Heart left ventricle (tissue), 16 donors: ENCODE measurements around the gene ISM1. TPM values are rescaled to one million over a fixed set of nuclear protein-coding genes. Genes with fewer than 3 reads are reported as not detected.

Source experiments
- ATAC-seq, 4 donors: fragments of 200-7000 bp; cut with Tn5 transposase; one replicate each; pipeline ENCODE4 v1.9.1; 2020 to 2022; ENCODE audit warnings: moderate library complexity in 4 of 4, mild to moderate bottlenecking in 3 of 4, moderate number of reproducible peaks in 1 of 4
- DNase-seq, 5 donors: peaks; one replicate each; pipeline ENCODE4 v3.0.0-alpha.2; 2020
- H3K27ac ChIP-seq, 12 donors: fragments of 200-600 bp; sonication (generic) in 4 of 12; one replicate each; pipeline versions ENCODE4 v1.5.0 to v1.8.0; 2016 to 2022; ENCODE audit warnings: mild to moderate bottlenecking in 2 of 12
- H3K27me3 ChIP-seq, 9 donors: fragments of 200-600 bp; sonication (generic) in 2 of 9; one replicate each; pipeline versions ENCODE4 v1.5.1 to v1.8.0; 2016 to 2022; ENCODE audit warnings: mild to moderate bottlenecking in 3 of 9
- H3K36me3 ChIP-seq, 9 donors: fragments of 200-600 bp; sonication (generic) in 2 of 9; one replicate each; pipeline versions ENCODE4 v1.5.0 to v1.8.0; 2018 to 2022; ENCODE audit warnings: mild to moderate bottlenecking in 2 of 9
- H3K4me1 ChIP-seq, 12 donors: fragments of 200-600 bp; sonication (generic) in 4 of 12; one replicate each; pipeline versions ENCODE4 v1.5.0 to v1.8.0; 2016 to 2022; ENCODE audit warnings: mild to moderate bottlenecking in 3 of 12
- H3K4me3 ChIP-seq, 12 donors: fragments of 200-600 bp; sonication (generic) in 4 of 12; one replicate each; pipeline versions ENCODE4 v1.5.0 to v1.8.0; 2017 to 2022; ENCODE audit warnings: mild to moderate bottlenecking in 9 of 12, moderate library complexity in 4 of 12
- H3K9me3 ChIP-seq, 12 donors: fragments of 200-600 bp; sonication (generic) in 4 of 12; one replicate each; pipeline versions ENCODE4 v1.5.0 to v1.8.0; 2016 to 2022; ENCODE audit warnings: mild to moderate bottlenecking in 1 of 12
- CTCF ChIP-seq, 12 donors: fragments of 200-600 bp; sonication (generic) in 4 of 12; IDR thresholded peaks; one replicate each; pipeline versions ENCODE4 v1.5.0 to v1.8.0; 2018 to 2022; ENCODE audit warnings: antibody characterized with exemption in 12 of 12, mild to moderate bottlenecking in 5 of 12
- POLR2A ChIP-seq, 2 donors: fragments of 450-650 bp; IDR thresholded peaks; one replicate each; pipeline ENCODE4 v1.6.1; 2017; ENCODE audit warnings: antibody characterized with exemption in 2 of 2, mild to moderate bottlenecking in 2 of 2, moderate library complexity in 2 of 2
- WGBS, 4 donors: extraction: QIAGEN DNeasy Blood & Tissue Kit in 2 of 4; methylation state at CpG; one replicate each; pipeline versions ENCODE4 v1.1.5 to v1.1.7; 2013 to 2018; 5-methylcytosine and 5-hydroxymethylcytosine counted together
- intact Hi-C, 10 donors: fragments of 100-400 bp; cut with DNase I; formaldehyde crosslinking; loops; one replicate each; pipeline versions ENCODE4 v1.11.1 to v1.14.2; 2022
- polyA plus RNA-seq, 2 donors: library from polyadenylated mRNA; stranded (reverse); fragments of 200-250 nt; gene quantifications; one replicate each; pipeline ENCODE4 v1.2.3, GENCODE V29; 2013
- total RNA-seq, 9 donors: library from RNA; depleted of rRNA in 2 of 9; stranded (reverse); fragments of >200 nt in 2 of 9; fragmentation: NEBNext Ultra II Directional in 3 of 9; extraction: Animal tissue kit (Norgen Biotek cat#: 25700) in 3 of 9; gene quantifications; one replicate each; pipeline versions ENCODE4 v1.1.0 to v1.2.4, GENCODE V29; 2016 to 2023
- donor health status: ischemic (EF 13 %, LVEDD 7.1; RV severe dilation, severe dysfunction).
- donor health status: healthy with polysubstance abuse.
- donor health status: DM: no; HTN: yes; CAD: no.
- donor health status: DM: no; HTN: no; CAD: no.
- donor health status: ischemic (EF 25% LVEDD 6.9; RV normal size, moderate dysfunction).
- donor health status: ischemic (EF 25% LVEDD 5.7; RV mildly dilated, moderate dysfunction).
- donor health status: healthy.
- donor health status: DM: yes; HTN: yes; CAD: no.
- donor health status: ischemic (EF 35%, LVEDD 5.7; RV mildly dilated, moderate dysfunction).
- donor health status: nonischemic (EF 11% LVEDD 7.7; RV severe dilation, severe dysfunction).
- donor health status: DM: yes; HTN: yes; CAD: no.
- donor health status: PGD.
- donor health status: ischemic (EF 29% LVEDD 5.4; RV normal size, mild dysfunction).
- donor health status: nonischemic (EF 23%, LVEDD 6.1; RV moderate dilation, normal function).

Gene ISM1
- total and polyA plus RNA-seq, 11 donors, result 0.46 to 2.9 (median 1.4) TPM

- ATAC-seq (no peak), DNase-seq (no peak)
- H3K27me3 ChIP-seq, result peaks cover 0 to 3% (median 0%) of the 10 kb centered on the region in 9 donors
- no peak overlapping the region for H3K4me3 ChIP-seq
- H3K9me3 ChIP-seq, result no peaks in the 10 kb centered on the region
- WGBS, 4 donors, result 86 to 93% (median 92%) methylated on average over 7 of the region's 7 CpGs
- H3K36me3 ChIP-seq, result no peaks in the 10 kb centered on the region
- TF ChIP-seq POLR2A (IDR thresholded peaks at IDR 0.05) (no peak), CTCF (IDR thresholded peaks at IDR 0.05) (no peak)
- intact Hi-C loops, result no loop called here
- H3K4me1 ChIP-seq, result no peaks in the 10 kb centered on the region
- no peak overlapping the region for H3K27ac ChIP-seq
These were observed 65.5 kb downstream of the ISM1 start for GRCh38 chr20:13286607-13287006.

- Histone ChIP-seq H3K9me3 (no peaks in the 10 kb centered on the region), H3K27me3 (peaks cover 0 to 3% (median 0%) of the 10 kb centered on the region in 9 donors), H3K27ac (no peak overlapping the region), H3K36me3 (no peaks in the 10 kb centered on the region), H3K4me1 (no peaks in the 10 kb centered on the region), H3K4me3 (no peak overlapping the region)
- ATAC-seq (no peak), DNase-seq (no peak)
- intact Hi-C loops, result no loop called here
- TF ChIP-seq POLR2A (IDR thresholded peaks at IDR 0.05) (no peak), CTCF (IDR thresholded peaks at IDR 0.05) (no peak)
- 92 to 94% (median 93%) methylated on average over 12 of the region's 12 CpGs for whole genome bisulfite sequencing, 4 donors
These were observed 67.3 kb downstream of the ISM1 start for GRCh38 chr20:13288357-13288756.

GRCh38 chr20:13289031-13289430, 68.0 kb downstream of the ISM1 start:
- Histone ChIP-seq H3K27ac (no peak overlapping the region), H3K4me1 (no peaks in the 10 kb centered on the region), H3K27me3 (peaks cover 0 to 3% (median 0%) of the 10 kb centered on the region in 9 donors), H3K4me3 (no peak overlapping the region), H3K9me3 (no peaks in the 10 kb centered on the region), H3K36me3 (no peaks in the 10 kb centered on the region)
- ATAC-seq (no peak), DNase-seq (no peak)
- intact Hi-C loops, result no loop called here
- WGBS, 4 donors, result 92 to 98% (median 95%) methylated on average over 6 of the region's 6 CpGs
- TF ChIP-seq CTCF (IDR thresholded peaks at IDR 0.05), result no peak

GRCh38 chr20:13290724-13291123, 69.7 kb downstream of the ISM1 start:
- no peaks in the 10 kb centered on the region for H3K4me1 ChIP-seq
- WGBS, 4 donors, result 89 to 95% (median 93%) methylated on average over 2 of the region's 2 CpGs

More at GRCh38 chr20:13290724-13291123, 69.7 kb downstream of the ISM1 start:
- TF ChIP-seq CTCF (IDR thresholded peaks at IDR 0.05) (no peak), POLR2A (IDR thresholded peaks at IDR 0.05) (no peak)
- H3K36me3 ChIP-seq, result no peaks in the 10 kb centered on the region
- no peak overlapping the region for H3K4me3 ChIP-seq
- H3K27ac ChIP-seq, result no peak overlapping the region
- H3K27me3 ChIP-seq, result peaks cover 0 to 5% (median 0%) of the 10 kb centered on the region in 9 donors
- ATAC-seq, result no peak
- intact Hi-C loops, result no loop called here
- no peaks in the 10 kb centered on the region for H3K9me3 ChIP-seq
- no peak for DNase-seq
